WTC11 (cell line): ENCODE data around the gene UCHL5.

Source experiments
- CREB1 ChIP-seq: sonication (generic); formaldehyde crosslinking; IDR thresholded peaks from 2 replicates; pipeline ENCODE4 v1.8.0; 2023; ENCODE audit warnings: mild to moderate bottlenecking, missing genetic modification reagents
- CTCF ChIP-seq: fragments of 200-600 bp; IDR thresholded peaks from 2 replicates; pipeline ENCODE4 v1.8.0; 2022; ENCODE audit warnings: antibody characterized with exemption
- ERG ChIP-seq: fragments of 250-450 bp; sonication (Bioruptor Pico); IDR thresholded peaks from 2 replicates; pipeline ENCODE4 v1.8.0; 2021; ENCODE audit warnings: mild to moderate bottlenecking
- GABPB1 ChIP-seq: sonication (generic); formaldehyde crosslinking; IDR thresholded peaks from 2 replicates; pipeline ENCODE4 v1.8.1; 2023; ENCODE audit warnings: mild to moderate bottlenecking, missing genetic modification reagents
- IRF2 ChIP-seq: sonication (generic); formaldehyde crosslinking; IDR thresholded peaks from 2 replicates; pipeline ENCODE4 v1.8.0; 2022; ENCODE audit warnings: low read depth, missing genetic modification reagents, borderline replicate concordance
- MAX ChIP-seq: sonication (generic); formaldehyde crosslinking; IDR thresholded peaks from 2 replicates; pipeline ENCODE4 v1.8.0; 2022; ENCODE audit warnings: mild to moderate bottlenecking, missing genetic modification reagents
- ZNF121 ChIP-seq: sonication (generic); formaldehyde crosslinking; IDR thresholded peaks from 2 replicates; pipeline ENCODE4 v1.8.0; 2023; ENCODE audit warnings: missing genetic modification reagents

- TF ChIP-seq CTCF (no peak), ZNF121 (CRISPR knock-in tag) (no peak), ERG (CRISPR knock-in tag) (no peak), MAX (CRISPR knock-in tag) (no peak), CREB1 (no peak), GABPB1 (CRISPR knock-in tag) (no peak), IRF2 (CRISPR knock-in tag) (no peak)
Observed at GRCh38 chr1:193085263-193085662, 26.1 kb upstream of the UCHL5 start.
